T47D (cell line): ENCODE measurements around the gene TOR1A.

Experiments
- DNase-seq, 2 experiments: peaks; one replicate each; pipeline versions ENCODE4 v3.0.0 to v3.0.0-alpha.2; 2011 to 2012; ENCODE audit warnings: low read depth in 1 of 2, low spot score in 1 of 2
- JUND ChIP-seq: IDR thresholded peaks from 2 replicates; pipeline ENCODE4 v1.6.1; 2012; ENCODE audit warnings: low read depth
- in situ Hi-C: cut with HindIII; loops from 2 replicates; pipeline ENCODE4 v1.10.0; 2016; ENCODE audit warnings: low sequenced_read_pairs, low pct_unique_long_range_greater_than_20kb

TOR1A gene

DNA sequence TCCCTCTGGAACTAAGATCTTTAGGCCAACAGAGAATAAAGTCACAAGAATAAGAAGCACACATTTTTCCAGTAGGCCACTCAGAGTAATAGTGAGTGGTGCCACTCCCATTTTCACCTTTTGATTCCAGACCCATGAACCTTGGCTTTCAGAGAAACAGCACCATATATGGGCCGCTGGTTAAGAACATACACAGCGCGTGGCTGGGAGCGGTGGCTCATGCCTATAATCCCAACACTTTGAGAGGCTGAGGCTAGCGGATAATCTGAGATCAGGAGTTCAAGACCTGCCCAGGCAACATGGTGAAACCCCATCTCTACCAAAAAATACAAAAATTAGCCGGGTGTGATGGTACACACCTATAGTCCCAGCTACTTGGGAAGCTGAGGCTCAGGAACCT, 55.5 kb downstream of the TOR1A start:
- in situ Hi-C loops, result no loop called here

DNA sequence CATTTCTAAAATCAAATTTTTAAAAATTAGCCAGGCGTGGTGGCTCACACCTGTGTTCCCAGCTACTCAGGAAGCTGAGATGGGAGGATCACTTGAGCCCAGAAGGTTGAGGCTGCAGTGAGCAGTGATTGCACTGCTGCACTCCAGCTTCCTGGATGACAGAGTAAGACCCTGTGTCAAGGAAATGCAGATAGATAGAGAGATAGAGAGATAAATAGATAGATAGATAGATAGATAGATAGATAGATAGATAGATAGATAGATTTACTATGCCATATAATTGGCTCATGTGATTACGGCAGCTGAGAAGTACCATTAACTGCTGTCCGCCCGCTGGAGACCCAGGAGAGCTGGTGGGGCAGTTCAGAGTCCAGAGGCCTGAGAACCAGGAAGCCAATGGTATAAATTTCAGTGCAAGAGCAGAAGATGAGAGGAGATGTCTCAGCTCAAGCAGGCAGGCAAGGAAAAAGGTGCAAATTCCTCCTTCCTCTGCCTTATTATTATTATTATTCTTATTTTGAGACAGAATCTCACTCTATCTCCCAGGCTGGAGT, 58.1 kb downstream of the TOR1A start:
- in situ Hi-C loops, result no loop called here
- TF ChIP-seq JUND, result no peak
- DNase-seq, result no peak

More for the DNA sequence above, 55.5 kb downstream of the TOR1A start:
- no peak for DNase-seq
- TF ChIP-seq JUND, result no peak

DNA sequence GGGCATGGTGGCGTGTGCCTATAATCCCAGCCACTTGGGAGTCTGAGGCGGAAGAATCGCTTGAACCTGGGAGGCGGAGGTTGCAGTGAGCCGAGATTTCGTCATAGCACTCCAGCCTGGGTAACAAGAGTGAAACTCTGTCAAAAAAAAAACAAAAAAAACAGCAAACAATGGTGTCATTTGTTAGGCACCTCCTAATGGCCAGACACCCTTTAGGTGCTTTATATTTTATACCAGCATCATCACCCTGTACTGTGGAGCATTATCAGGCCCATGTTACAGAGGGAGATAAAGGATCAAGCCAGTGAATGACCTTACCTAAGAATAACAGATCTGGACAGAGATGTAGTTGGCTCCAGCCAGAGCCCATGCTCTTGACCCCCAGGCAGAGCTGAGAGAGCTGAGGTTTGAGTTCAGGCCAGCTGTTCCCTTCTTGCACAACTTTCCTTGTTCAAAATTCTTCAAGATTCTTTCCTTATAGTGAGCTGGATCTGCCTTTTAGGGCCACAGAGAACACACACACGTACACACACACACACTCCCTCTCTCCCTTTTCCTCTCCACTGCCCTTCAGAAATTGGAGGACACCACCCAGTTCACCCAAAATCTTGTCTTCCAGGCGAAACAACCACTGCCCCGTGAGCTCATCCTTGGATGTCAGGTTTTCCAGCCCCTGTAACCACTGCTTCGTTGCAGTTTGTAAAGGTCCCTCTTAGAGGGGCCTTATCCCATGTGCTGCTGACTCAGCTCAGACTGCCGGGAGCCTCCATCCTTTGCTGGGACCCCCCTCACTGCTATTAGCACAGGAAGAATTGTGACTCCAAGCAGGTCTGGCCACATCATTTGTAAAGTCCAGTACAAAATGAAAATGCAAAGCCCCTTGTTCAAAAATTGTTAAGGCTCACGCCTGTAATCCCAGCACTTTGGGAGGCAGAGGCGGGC, 60.7 kb downstream of the TOR1A start:
- TF ChIP-seq JUND, result no peak
- in situ Hi-C loops, result no loop called here
- peak in 1 of 2 experiments; percentile 32 for DNase-seq
